CD14-positive monocyte (primary cell): ENCODE results near the gene RRP8. TPM values are rescaled to one million over a fixed set of nuclear protein-coding genes. Genes with fewer than 3 reads are reported as not detected.
A peak's percentile ranks its signal among the peaks of the same experiment; 100 is the strongest.

Experiments
- DNase-seq, 3 donors: peaks; one replicate each; pipeline ENCODE4 v3.0.0-alpha.2; 2011 to 2022
- H2AFZ ChIP-seq: 2 replicates; pipeline ENCODE4 v1.6.0; 2012; ENCODE audit warnings: mild to moderate bottlenecking, low read depth, low read length, inconsistent platforms; ENCODE audit not compliant: insufficient read depth, poor library complexity, severe bottlenecking
- H3K27ac ChIP-seq, 2 donors: 1 replicate in 1 of 2; 2 replicates in 1 of 2; pipeline ENCODE4 v1.5.1; 2012 to 2013; ENCODE audit warnings: low read length in 2 of 2, control low read depth in 1 of 2, inconsistent platforms in 1 of 2, low read depth in 1 of 2, mild to moderate bottlenecking in 1 of 2
- H3K27me3 ChIP-seq, 2 donors: one replicate each; pipeline versions ENCODE4 v1.6.0 to v1.6.1; 2011 to 2013; ENCODE audit warnings: low read length in 2 of 2; ENCODE audit not compliant: control insufficient read depth in 2 of 2, insufficient read depth in 2 of 2
- H3K36me3 ChIP-seq, 2 donors: replicated peaks in 1 of 2; 1 replicate in 1 of 2; 2 replicates in 1 of 2; pipeline versions ENCODE4 v1.5.1 to v1.6.1; 2012 to 2013; ENCODE audit warnings: low read length in 2 of 2, control low read depth in 1 of 2, inconsistent platforms in 1 of 2, mild to moderate bottlenecking in 1 of 2; ENCODE audit not compliant: insufficient read depth in 2 of 2, control insufficient read depth in 1 of 2
- H3K4me1 ChIP-seq, 2 donors: 1 replicate in 1 of 2; 2 replicates in 1 of 2; pipeline versions ENCODE4 v1.5.1 to v1.6.1; 2012 to 2013; ENCODE audit warnings: low read length in 2 of 2, control low read depth in 1 of 2, inconsistent platforms in 1 of 2, mild to moderate bottlenecking in 1 of 2, moderate library complexity in 1 of 2; ENCODE audit not compliant: insufficient read depth in 2 of 2, control insufficient read depth in 1 of 2
- H3K4me2 ChIP-seq: replicated peaks from 2 replicates; pipeline ENCODE3; 2012; ENCODE audit warnings: low read length, moderate library complexity, mild to moderate bottlenecking; ENCODE audit not compliant: poor library complexity, severe bottlenecking; ENCODE audit errors: extremely low read depth
- H3K4me3 ChIP-seq, 3 experiments: fragments of 200-600 bp in 1 of 3; sonication (generic) in 1 of 3; replicated peaks in 1 of 3; 1 replicate in 2 of 3; 2 replicates in 1 of 3; pipeline ENCODE4 v1.5.1; 2011 to 2013; ENCODE audit warnings: low read length in 3 of 3, mild to moderate bottlenecking in 3 of 3, control low read depth in 2 of 3, low read depth in 2 of 3, inconsistent platforms in 1 of 3, moderate library complexity in 1 of 3
- H3K79me2 ChIP-seq: 2 replicates; pipeline ENCODE4 v1.6.0; 2012; ENCODE audit warnings: mild to moderate bottlenecking, control low read depth, inconsistent platforms, low read length, moderate library complexity; ENCODE audit not compliant: insufficient read depth
- H3K9ac ChIP-seq: 2 replicates; pipeline ENCODE4 v1.6.0; 2017; ENCODE audit warnings: low read length, mild to moderate bottlenecking; ENCODE audit not compliant: insufficient read depth, poor library complexity, severe bottlenecking
- H3K9me3 ChIP-seq, 2 donors: replicated peaks in 1 of 2; 1 replicate in 1 of 2; 2 replicates in 1 of 2; pipeline versions ENCODE4 v1.5.1 to v1.6.1; 2012 to 2013; ENCODE audit warnings: low read length in 2 of 2, control low read depth in 1 of 2; ENCODE audit not compliant: control insufficient read depth in 1 of 2, insufficient read depth in 1 of 2
- H4K20me1 ChIP-seq: 2 replicates; pipeline ENCODE4 v1.6.0; 2012; ENCODE audit warnings: mild to moderate bottlenecking, low read length, control low read depth, moderate library complexity; ENCODE audit not compliant: insufficient read depth
- H3K27ac Mint-ChIP-seq, 7 donors: one replicate each; pipeline ENCODE4 v1.8.0; 2020; ENCODE audit warnings: mild to moderate bottlenecking in 7 of 7, mixed read lengths in 7 of 7, moderate library complexity in 6 of 7, inconsistent platforms in 2 of 7
- H3K27me3 Mint-ChIP-seq, 3 donors: one replicate each; pipeline ENCODE4 v1.8.0; 2021 to 2022; ENCODE audit warnings: low read depth in 3 of 3, mild to moderate bottlenecking in 3 of 3, mixed read lengths in 3 of 3, moderate library complexity in 3 of 3, inconsistent platforms in 1 of 3
- H3K36me3 Mint-ChIP-seq, 2 donors: one replicate each; pipeline ENCODE4 v1.8.0; 2020; ENCODE audit warnings: mixed read lengths in 2 of 2, inconsistent platforms in 1 of 2, mild to moderate bottlenecking in 1 of 2
- H3K4me1 Mint-ChIP-seq: one replicate; pipeline ENCODE4 v1.8.0; 2020; ENCODE audit warnings: mild to moderate bottlenecking, mixed read lengths
- H3K4me3 Mint-ChIP-seq, 2 donors: one replicate each; pipeline ENCODE4 v1.8.0; 2020; ENCODE audit warnings: mild to moderate bottlenecking in 2 of 2, mixed read lengths in 2 of 2, moderate library complexity in 1 of 2
- H3K9me3 Mint-ChIP-seq, 7 donors: one replicate each; pipeline ENCODE4 v1.8.0; 2020 to 2022; ENCODE audit warnings: mixed read lengths in 7 of 7, mild to moderate bottlenecking in 6 of 7, moderate library complexity in 6 of 7, inconsistent platforms in 2 of 7
- CTCF ChIP-seq: fragments of 200-600 bp; IDR thresholded peaks from one replicate; pipeline ENCODE4 v1.8.0; 2022; ENCODE audit warnings: antibody characterized with exemption, mild to moderate bottlenecking
- WGBS: methylation state at CpG from one replicate; pipeline ENCODE4 v1.1.5; 2013; ENCODE audit warnings: missing lambda C conversion rate; ENCODE audit not compliant: insufficient coverage; 5-methylcytosine and 5-hydroxymethylcytosine counted together
- intact Hi-C, 2 donors: fragments of 100-400 bp; cut with micrococcal nuclease; formaldehyde crosslinking; loops; one replicate each; pipeline versions ENCODE4 v1.15.0 to v1.15.1; 2023
- polyA plus RNA-seq, 3 donors: library from polyadenylated mRNA; depleted of rRNA in 1 of 3; unstranded in 2 of 3; stranded (reverse) in 1 of 3; fragments of 300-500 nt in 2 of 3; fragments of >200 nt in 1 of 3; fragmentation: Illumina TruSeq in 2 of 3; gene quantifications; 1 replicate in 2 of 3; 2 replicates in 1 of 3; pipeline ENCODE4 v1.2.3, GENCODE V29; 2012 to 2021

RRP8 gene
- polyA plus RNA-seq, 3 donors, result 7.2 to 14.1 (median 11.9) TPM

GRCh38 chr11:6611963-6612212 is 8.5 kb upstream of the RRP8 start:
- intact Hi-C loops, result loop anchor here (5.0 to 10.0 kb wide), 5 partner anchors 40 to 380 kb away; partner anchors contain the start of genes FHIP1B (in 2 of the 2), ARFIP2 (in 1 of the 2), CNGA4 (in 1 of the 2) and SMPD1 (in 1 of the 2)
- peak overlapping the region; percentile 69 to 87 (median 76) for H3K4me3 ChIP-seq

More at GRCh38 chr11:6611963-6612212, 8.5 kb upstream of the RRP8 start:
- Histone ChIP-seq H3K27me3 (no peaks in the 10 kb centered on the region), H3K4me1 (peaks cover 45 to 56% of the 10 kb centered on the region in 2 donors), H2AFZ (peak overlapping the region; percentile 57), H3K27ac (peak overlapping the region; percentile 93 to 99), H3K9me3 (no peaks in the 10 kb centered on the region), H3K36me3 (peaks cover 73 to 76% of the 10 kb centered on the region in 2 donors), H3K79me2 (peaks cover 68% of the 10 kb centered on the region), H3K9ac (peak overlapping the region; percentile 93), H4K20me1 (peaks cover 29% of the 10 kb centered on the region), H3K4me2 (peak overlapping the region; percentile 96)
- 0% methylated on average over 36 of the region's 36 CpGs for WGBS
- no peaks in the 10 kb centered on the region for H3K9me3 Mint-ChIP-seq
- peaks cover 41 to 42% of the 10 kb centered on the region in 2 donors for H3K36me3 Mint-ChIP-seq
- TF ChIP-seq CTCF, result no peak
- no peaks in the 10 kb centered on the region for H3K27me3 Mint-ChIP-seq
- peaks cover 32% of the 10 kb centered on the region for H3K4me1 Mint-ChIP-seq
- peak overlapping the region; percentile 86 to 93 for H3K4me3 Mint-ChIP-seq
- no peak for DNase-seq
- peak overlapping the region in 6 of 7 donors; percentile 90 to 96 (median 95) for H3K27ac Mint-ChIP-seq
